ENCODE results near the gene LGALS3BP. TPM values are rescaled to one million over a fixed set of nuclear protein-coding genes. Genes with fewer than 3 reads are reported as not detected.

LGALS3BP gene
- total and polyA plus RNA-seq, 2 of the 13 experiments (the other 11 are each of a cell fraction or from before 2014, with no cell fraction given), result 137 to 332 TPM

GRCh38 chr17:79027274-79027924 lies 47.7 kb upstream of the LGALS3BP start (continued):
- TF ChIP-seq TP53 (CRISPR knock-in tag; conservative IDR thresholded peaks at IDR 0.05) (no peak), SRY (CRISPR knock-in tag; IDR thresholded peaks at IDR 0.05) (0 out of 2 replicates have a peak, but pooled peaks have one; percentile 42), ZNF747 (CRISPR knock-in tag; IDR thresholded peaks at IDR 0.05; ENCODE audit: borderline replicate concordance) (peak; percentile 54; the same call in 1 of the 2 replicates), ZFP37 (CRISPR knock-in tag; IDR thresholded peaks at IDR 0.05; ENCODE audit: borderline replicate concordance) (no peak), RFXAP (CRISPR knock-in tag; IDR thresholded peaks at IDR 0.05; ENCODE audit: borderline replicate concordance) (no peak), ZNF781 (CRISPR knock-in tag; IDR thresholded peaks at IDR 0.05; ENCODE audit: borderline replicate concordance, not compliant biosample characterization) (peak; percentile 36), GPN1 (CRISPR knock-in tag; IDR thresholded peaks at IDR 0.05; ENCODE audit: borderline replicate concordance) (no peak), ZNF33B (CRISPR knock-in tag; IDR thresholded peaks at IDR 0.05) (no peak), TBX2 (CRISPR knock-in tag; IDR thresholded peaks at IDR 0.05; ENCODE audit: borderline replicate concordance) (peak; percentile 69), SMC3 (IDR thresholded peaks at IDR 0.05; ENCODE audit: low read length) (no peak), SP2 (CRISPR knock-in tag; IDR thresholded peaks at IDR 0.05) (no peak), NKX3-1 (CRISPR knock-in tag; IDR thresholded peaks at IDR 0.05) (no peak), ZNF512B (CRISPR knock-in tag; IDR thresholded peaks at IDR 0.05; ENCODE audit: borderline replicate concordance) (no peak), FOXC1 (CRISPR knock-in tag; IDR thresholded peaks at IDR 0.05; ENCODE audit: borderline replicate concordance) (peak; percentile 27; the same call in 1 of the 2 replicates), ZKSCAN1 (IDR thresholded peaks at IDR 0.05; ENCODE audit: low read length) (0 out of 2 replicates have a peak, but pooled peaks have one; percentile 5), ZBTB7B (CRISPR knock-in tag; IDR thresholded peaks at IDR 0.05) (peak; percentile 57; the same call in 1 of the 2 replicates), CBX5 (CRISPR knock-in tag; IDR thresholded peaks at IDR 0.05; ENCODE audit: borderline replicate concordance) (peak; percentile 62; the same call in 1 of the 2 replicates), KDM1A (CRISPR knock-in tag; IDR thresholded peaks at IDR 0.05) (no peak; the same call in 1 of the 2 replicates), NR2F1 (CRISPR knock-in tag; IDR thresholded peaks at IDR 0.05) (peak in 1 of 2 experiments; percentile 44; a peak in 1 of 4 replicates), SOX13 (IDR thresholded peaks at IDR 0.05) (no peak), SOX13 (CRISPR knock-in tag; conservative IDR thresholded peaks at IDR 0.05 in 1 of 2, IDR thresholded peaks at IDR 0.05 in 1 of 2) (peak; percentile 60 to 87; a peak in 2 of 4 replicates), SIX4 (CRISPR knock-in tag; IDR thresholded peaks at IDR 0.05) (no peak), ZNF484 (CRISPR knock-in tag; IDR thresholded peaks at IDR 0.05; ENCODE audit: borderline replicate concordance, low read depth) (no peak)
- TF ChIP-seq, protein P1, sequence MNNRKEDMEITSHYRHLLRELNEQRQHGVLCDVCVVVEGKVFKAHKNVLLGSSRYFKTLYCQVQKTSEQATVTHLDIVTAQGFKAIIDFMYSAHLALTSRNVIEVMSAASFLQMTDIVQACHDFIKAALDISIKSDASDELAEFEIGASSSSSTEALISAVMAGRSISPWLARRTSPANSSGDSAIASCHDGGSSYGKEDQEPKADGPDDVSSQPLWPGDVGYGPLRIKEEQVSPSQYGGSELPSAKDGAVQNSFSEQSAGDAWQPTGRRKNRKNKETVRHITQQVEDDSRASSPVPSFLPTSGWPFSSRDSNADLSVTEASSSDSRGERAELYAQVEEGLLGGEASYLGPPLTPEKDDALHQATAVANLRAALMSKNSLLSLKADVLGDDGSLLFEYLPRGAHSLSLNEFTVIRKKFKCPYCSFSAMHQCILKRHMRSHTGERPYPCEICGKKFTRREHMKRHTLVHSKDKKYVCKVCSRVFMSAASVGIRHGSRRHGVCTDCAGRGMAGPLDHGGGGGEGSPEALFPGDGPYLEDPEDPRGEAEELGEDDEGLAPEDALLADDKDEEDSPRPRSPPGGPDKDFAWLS (CRISPR knock-in tag; IDR thresholded peaks at IDR 0.05; ENCODE audit: borderline replicate concordance), result no peak
- TF ChIP-seq, protein P2, sequence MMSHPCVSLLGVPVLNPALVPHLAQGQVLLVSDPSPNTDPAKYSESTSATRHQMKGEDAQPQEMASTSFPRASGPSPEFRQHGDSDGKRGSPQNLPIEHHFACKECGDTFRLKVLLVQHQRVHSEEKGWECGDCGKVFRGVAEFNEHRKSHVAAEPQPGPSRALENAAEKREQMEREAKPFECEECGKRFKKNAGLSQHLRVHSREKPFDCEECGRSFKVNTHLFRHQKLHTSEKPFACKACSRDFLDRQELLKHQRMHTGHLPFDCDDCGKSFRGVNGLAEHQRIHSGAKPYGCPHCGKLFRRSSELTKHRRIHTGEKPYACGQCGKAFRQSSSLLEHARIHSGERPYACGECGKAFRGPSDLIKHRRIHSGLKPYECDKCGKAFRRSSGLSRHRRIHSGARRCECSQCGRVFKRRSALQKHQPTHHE (CRISPR knock-in tag; IDR thresholded peaks at IDR 0.05; ENCODE audit: borderline replicate concordance), result 0 out of 2 replicates have a peak, but pooled peaks have one; percentile 34

All from HepG2 (cell line).